Prostate gland (tissue), 2 donors: ENCODE results near the gene RBFOX2.

ENCODE experiments used
- POLR2A ChIP-seq: fragments of 450-650 bp; IDR thresholded peaks from one replicate; pipeline ENCODE4 v1.6.1; 2016; ENCODE audit warnings: antibody characterized with exemption, mild to moderate bottlenecking
- TF ChIP-seq, protein P1 (sequence below), 4 experiments: fragments of 200-600 bp in 2 of 4; fragments of 450-650 bp in 2 of 4; sonication (generic) in 2 of 4; IDR thresholded peaks; 1 replicate in 3 of 4; 2 replicates in 1 of 4; pipeline ENCODE4 v1.5.1; 2016 to 2019; ENCODE audit warnings: antibody characterized with exemption in 4 of 4, mild to moderate bottlenecking in 2 of 4, moderate library complexity in 2 of 4

DNA sequence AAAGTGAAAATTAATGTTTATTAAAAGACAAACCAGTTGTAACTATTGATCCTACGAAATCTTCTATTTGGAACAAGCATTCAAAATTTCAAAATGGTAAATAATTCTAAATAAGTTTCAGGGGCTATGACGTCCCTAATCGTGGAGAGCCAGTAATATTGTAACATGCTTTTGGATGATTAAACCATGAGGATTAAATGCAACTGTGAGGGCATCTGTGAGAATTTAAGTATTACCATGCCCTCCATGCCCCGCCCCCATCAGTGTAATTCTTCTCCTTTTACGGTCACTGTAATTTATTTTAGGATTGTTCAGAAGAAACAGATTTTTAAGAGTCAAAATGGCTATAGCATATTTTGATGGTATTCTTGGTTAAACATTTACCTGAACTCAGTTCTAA, 177.8 kb downstream of the RBFOX2 start:
- TF ChIP-seq, protein P1, sequence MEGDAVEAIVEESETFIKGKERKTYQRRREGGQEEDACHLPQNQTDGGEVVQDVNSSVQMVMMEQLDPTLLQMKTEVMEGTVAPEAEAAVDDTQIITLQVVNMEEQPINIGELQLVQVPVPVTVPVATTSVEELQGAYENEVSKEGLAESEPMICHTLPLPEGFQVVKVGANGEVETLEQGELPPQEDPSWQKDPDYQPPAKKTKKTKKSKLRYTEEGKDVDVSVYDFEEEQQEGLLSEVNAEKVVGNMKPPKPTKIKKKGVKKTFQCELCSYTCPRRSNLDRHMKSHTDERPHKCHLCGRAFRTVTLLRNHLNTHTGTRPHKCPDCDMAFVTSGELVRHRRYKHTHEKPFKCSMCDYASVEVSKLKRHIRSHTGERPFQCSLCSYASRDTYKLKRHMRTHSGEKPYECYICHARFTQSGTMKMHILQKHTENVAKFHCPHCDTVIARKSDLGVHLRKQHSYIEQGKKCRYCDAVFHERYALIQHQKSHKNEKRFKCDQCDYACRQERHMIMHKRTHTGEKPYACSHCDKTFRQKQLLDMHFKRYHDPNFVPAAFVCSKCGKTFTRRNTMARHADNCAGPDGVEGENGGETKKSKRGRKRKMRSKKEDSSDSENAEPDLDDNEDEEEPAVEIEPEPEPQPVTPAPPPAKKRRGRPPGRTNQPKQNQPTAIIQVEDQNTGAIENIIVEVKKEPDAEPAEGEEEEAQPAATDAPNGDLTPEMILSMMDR (IDR thresholded peaks at IDR 0.05) = no peak
- TF ChIP-seq POLR2A = no peak
